ENCODE measurements around the gene CABP7. TPM values are rescaled to one million over a fixed set of nuclear protein-coding genes. Genes with fewer than 3 reads are reported as not detected.

CABP7 gene
- total RNA-seq, 4 donors from 2014 or later: 0.13 TPM; not detected in 3

DNA sequence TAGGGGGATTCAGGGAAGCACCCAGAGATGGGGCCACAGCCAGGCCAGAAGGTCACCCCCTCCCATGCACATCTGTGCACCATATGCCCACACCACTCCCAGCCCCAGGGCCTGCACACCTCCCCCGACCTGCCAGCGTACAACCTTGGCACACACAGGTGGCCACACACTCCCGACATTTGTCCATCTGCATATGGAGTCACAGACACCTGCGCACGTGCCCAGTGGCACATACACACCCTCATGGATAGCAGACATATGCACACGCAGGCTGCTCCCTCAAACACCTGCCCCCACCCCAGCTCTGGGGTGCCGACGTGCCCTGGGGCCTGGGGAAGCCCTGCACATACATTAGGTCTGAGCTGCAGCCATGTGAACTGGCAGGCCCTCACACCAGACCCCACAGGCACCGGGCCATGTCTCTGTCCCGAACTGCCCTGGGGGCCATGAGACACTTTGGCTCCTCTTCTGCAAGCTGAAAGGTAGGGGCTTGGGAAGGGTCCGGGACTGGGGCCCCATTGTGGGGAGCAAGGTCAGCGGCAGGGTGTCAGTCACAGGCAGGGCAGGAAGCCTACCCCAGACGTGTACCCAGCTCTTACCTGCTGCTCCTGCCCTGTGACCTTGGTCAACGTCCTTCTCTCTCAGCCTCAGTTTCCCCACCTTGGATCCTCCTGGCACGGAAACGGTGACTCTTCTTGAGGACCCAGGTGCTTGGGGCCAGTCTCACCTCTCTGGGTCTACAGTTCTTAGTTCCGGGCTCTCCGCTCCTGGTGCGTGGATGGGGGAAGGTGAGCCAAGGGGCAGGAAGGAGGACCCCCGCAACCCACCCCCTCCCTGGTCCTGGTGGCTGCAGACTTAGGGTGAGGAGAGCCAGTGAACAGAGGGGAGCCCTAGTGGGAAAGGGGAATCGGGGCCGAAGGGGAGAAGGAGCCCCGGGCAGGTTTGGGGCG lies 579 bp upstream of the CABP7 start:
- Histone ChIP-seq H3K4me3 (peak overlapping the region in 2 of 4 donors; percentile 18 to 54), H3K27me3 (peaks cover 10 to 99% (median 15%) of the 10 kb centered on the region in 4 donors), H3K4me1 (peaks cover 3 to 16% (median 15%) of the 10 kb centered on the region in 3 donors), H3K9me3 (no peaks in the 10 kb centered on the region), H3K27ac (no peak overlapping the region), H3K36me3 (no peaks in the 10 kb centered on the region)
- no peak for DNase-seq
- TF ChIP-seq, protein P1, sequence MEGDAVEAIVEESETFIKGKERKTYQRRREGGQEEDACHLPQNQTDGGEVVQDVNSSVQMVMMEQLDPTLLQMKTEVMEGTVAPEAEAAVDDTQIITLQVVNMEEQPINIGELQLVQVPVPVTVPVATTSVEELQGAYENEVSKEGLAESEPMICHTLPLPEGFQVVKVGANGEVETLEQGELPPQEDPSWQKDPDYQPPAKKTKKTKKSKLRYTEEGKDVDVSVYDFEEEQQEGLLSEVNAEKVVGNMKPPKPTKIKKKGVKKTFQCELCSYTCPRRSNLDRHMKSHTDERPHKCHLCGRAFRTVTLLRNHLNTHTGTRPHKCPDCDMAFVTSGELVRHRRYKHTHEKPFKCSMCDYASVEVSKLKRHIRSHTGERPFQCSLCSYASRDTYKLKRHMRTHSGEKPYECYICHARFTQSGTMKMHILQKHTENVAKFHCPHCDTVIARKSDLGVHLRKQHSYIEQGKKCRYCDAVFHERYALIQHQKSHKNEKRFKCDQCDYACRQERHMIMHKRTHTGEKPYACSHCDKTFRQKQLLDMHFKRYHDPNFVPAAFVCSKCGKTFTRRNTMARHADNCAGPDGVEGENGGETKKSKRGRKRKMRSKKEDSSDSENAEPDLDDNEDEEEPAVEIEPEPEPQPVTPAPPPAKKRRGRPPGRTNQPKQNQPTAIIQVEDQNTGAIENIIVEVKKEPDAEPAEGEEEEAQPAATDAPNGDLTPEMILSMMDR (IDR thresholded peaks at IDR 0.05): no peak
- no peak for TF ChIP-seq POLR2A (IDR thresholded peaks at IDR 0.05)
- 25 to 42% methylated on average over 4 to 9 of the region's 24 CpGs for WGBS, 2 donors
- intact Hi-C loops (cut with DNase I): no loop called here

DNA sequence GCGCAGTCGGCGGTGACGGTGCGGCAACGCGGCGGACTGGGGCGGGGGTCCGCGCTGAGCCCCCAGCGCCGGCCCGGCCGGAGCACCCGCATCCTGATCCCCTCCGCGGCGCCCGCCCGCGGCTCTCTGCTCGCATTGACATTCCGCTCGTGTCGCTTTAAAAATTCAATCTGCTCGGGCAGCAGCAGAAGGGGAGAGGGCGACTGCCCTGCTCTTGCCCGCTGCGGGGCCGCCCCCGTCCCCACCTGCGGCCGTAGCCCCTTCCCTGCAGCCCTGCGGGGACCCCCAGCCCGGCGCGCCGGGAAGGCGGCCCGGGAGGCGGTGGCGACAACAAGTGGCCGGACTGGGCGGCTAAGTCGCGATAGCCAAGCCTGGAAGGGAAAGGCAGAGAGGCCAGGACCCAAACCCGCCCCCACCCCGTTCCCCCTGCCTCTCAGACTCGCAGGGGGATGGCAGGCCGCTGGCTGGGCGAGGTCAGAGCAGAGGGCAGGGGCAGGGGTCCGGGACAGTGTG lies 1.1 kb downstream of the CABP7 start:
- Histone ChIP-seq H3K27ac (no peak overlapping the region), H3K4me3 (peak overlapping the region in 2 of 4 donors; percentile 27 to 54), H3K9me3 (no peaks in the 10 kb centered on the region), H3K36me3 (no peaks in the 10 kb centered on the region), H3K4me1 (peaks cover 3 to 16% (median 15%) of the 10 kb centered on the region in 3 donors), H3K27me3 (peaks cover 10 to 98% (median 15%) of the 10 kb centered on the region in 4 donors)
- no CpG with 5 or more reads among the region's 53 CpGs for WGBS, 2 donors
- no peak for TF ChIP-seq POLR2A (IDR thresholded peaks at IDR 0.05)
- TF ChIP-seq, protein P1 (IDR thresholded peaks at IDR 0.05): no peak
- intact Hi-C loops (cut with DNase I): no loop called here
- DNase-seq: no peak

DNA sequence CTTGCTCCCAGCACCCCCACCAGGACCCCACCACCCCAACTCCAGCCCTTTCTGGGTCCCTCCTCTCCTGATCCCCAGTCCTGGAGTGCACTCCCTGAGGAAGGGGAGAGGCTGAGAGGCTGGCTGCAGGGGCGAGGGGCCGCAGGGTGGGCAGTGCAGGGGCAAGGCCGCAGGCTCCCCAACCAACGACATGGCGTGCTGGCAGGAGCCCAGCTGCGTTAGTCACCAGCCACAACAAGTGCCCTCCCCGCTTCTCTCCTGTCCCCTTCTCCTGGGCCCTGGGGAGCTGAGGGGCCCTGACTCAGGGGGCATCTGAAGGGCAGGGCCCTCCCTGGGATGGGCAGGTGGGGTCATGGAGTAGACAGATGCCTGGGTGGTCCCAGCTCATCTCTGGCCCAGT lies 2.3 kb downstream of the CABP7 start:
- no peaks in the 10 kb centered on the region for H3K9me3 ChIP-seq
- H3K4me3 ChIP-seq: no peak overlapping the region
- TF ChIP-seq POLR2A (IDR thresholded peaks at IDR 0.05): no peak
- TF ChIP-seq, protein P1 (IDR thresholded peaks at IDR 0.05): no peak
- peaks cover 3 to 20% (median 15%) of the 10 kb centered on the region in 3 donors for H3K4me1 ChIP-seq
- DNase-seq: no peak
- peaks cover 10 to 96% (median 15%) of the 10 kb centered on the region in 4 donors for H3K27me3 ChIP-seq
- WGBS, 2 donors: 68% methylated on average over 5 of the region's 7 CpGs; no CpG with 5 or more reads in 1 of the 2 donors
- H3K36me3 ChIP-seq: no peaks in the 10 kb centered on the region
- intact Hi-C loops (cut with DNase I): no loop called here
- H3K27ac ChIP-seq: no peak overlapping the region

DNA sequence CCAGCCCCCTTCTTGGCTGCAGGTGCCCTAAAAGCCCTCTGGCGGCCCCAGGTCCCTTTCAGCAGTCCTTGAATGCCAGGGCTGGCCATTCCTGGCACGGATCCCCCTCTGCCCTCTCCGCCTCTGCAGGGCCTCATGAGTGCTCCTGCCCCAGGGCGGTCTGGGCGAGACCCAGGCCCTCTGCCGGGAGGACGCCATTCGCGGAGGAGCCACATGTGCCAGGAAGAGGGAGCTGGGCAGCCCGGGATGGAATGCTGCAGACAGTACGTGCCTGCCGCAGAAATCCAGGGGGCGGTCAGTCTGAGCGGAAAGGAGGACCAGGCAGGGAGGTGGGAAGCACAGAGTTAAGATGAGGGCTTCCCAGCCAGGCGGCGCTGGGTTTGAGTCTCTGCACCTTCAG lies 2.8 kb downstream of the CABP7 start:
- intact Hi-C loops (cut with DNase I): no loop called here
- H3K27me3 ChIP-seq: peaks cover 10 to 91% (median 15%) of the 10 kb centered on the region in 4 donors

More for the DNA sequence above, 2.8 kb downstream of the CABP7 start:
- no peak overlapping the region for H3K4me3 ChIP-seq
- no peaks in the 10 kb centered on the region for H3K9me3 ChIP-seq
- no peak for DNase-seq
- no peak overlapping the region for H3K27ac ChIP-seq
- no CpG with 5 or more reads among the region's 16 CpGs for WGBS, 2 donors
- TF ChIP-seq POLR2A (IDR thresholded peaks at IDR 0.05): no peak
- TF ChIP-seq, protein P1 (IDR thresholded peaks at IDR 0.05): no peak
- H3K36me3 ChIP-seq: no peaks in the 10 kb centered on the region
- peaks cover 3 to 21% (median 15%) of the 10 kb centered on the region in 3 donors for H3K4me1 ChIP-seq
